NCI-H128 (cell line): ENCODE measurements around the gene C1QTNF12.
"Not testable (repeated sequence)": the region's sequence is repeated elsewhere in the genome, so short reads cannot be mapped to it uniquely, and the experiment has no call there.

Source experiments
- DNase-seq: peaks from one replicate; lab custom pipeline; 2025; ENCODE audit not compliant: unreplicated experiment; lab: John Stamatoyannopoulos, UW

The C1QTNF12 gene

DNA sequence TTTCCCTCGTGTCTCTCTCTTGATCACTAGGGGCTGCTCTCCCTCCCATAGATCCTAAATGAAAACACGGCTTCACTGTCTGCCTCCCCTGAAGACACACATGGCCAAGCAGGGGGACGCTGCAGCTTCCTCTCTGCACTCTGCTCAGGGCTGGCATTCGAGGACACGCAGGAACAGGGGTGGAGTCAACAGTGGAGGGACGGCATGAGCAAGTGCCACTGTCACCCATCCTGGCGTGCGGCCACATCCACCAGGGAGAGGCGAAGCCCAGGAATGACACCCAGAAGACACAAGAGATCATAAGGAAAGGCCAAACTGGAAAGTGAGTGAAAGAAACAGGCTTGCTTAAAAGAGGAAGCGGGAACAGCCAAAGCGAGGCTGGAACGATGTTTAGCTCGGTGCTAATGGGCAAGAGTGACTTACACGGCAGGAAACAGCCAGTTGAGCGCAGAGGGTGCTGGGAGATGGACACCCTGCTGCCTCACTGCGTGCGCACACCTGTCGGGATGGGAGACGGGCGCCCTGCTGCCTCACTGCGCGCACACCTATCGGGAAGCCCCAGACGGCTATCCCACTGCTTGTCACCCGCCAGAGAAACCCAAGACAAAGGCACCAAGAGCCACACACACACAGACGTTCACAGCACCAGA is 13.6 kb upstream of the C1QTNF12 start:
- DNase-seq, result no peak

DNA sequence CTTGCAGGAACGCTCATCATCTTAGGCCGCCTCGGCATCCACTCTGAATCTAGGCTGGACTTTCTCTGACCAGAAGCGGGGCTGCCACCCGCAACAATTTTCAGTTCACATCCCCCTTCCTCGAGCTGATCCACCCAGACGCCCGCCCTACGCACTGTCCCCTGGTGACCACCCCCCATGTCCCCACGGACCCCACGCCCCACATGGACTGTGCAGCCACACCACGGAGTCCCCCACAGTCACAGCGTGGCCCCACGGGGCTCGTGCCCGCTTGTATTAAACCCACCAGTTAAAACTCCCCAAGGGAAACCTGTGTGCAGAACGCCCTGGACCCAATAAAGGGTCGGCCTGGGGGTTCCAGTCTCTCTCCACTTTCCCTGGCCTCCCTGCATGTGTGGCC is 13.0 kb upstream of the C1QTNF12 start:
- DNase-seq, result no peak

DNA sequence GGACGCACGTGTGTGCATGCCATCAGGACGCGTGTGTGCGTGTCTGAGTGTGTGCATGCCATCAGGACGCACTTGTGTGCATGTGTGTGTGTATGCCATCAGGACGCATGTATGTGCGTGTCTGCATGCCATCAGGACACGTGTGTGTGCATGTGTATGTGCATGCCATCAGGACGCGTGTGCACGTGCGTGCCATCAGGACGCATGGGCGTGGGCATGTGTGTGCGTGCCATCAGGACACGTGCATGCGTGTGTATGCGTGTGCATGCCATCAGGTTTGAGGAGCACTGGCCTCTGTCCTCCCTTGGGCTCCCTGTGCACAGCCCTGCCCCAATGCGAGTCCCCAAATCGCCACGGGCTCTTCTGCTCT is 12.6 kb upstream of the C1QTNF12 start:
- no peak for DNase-seq

DNA sequence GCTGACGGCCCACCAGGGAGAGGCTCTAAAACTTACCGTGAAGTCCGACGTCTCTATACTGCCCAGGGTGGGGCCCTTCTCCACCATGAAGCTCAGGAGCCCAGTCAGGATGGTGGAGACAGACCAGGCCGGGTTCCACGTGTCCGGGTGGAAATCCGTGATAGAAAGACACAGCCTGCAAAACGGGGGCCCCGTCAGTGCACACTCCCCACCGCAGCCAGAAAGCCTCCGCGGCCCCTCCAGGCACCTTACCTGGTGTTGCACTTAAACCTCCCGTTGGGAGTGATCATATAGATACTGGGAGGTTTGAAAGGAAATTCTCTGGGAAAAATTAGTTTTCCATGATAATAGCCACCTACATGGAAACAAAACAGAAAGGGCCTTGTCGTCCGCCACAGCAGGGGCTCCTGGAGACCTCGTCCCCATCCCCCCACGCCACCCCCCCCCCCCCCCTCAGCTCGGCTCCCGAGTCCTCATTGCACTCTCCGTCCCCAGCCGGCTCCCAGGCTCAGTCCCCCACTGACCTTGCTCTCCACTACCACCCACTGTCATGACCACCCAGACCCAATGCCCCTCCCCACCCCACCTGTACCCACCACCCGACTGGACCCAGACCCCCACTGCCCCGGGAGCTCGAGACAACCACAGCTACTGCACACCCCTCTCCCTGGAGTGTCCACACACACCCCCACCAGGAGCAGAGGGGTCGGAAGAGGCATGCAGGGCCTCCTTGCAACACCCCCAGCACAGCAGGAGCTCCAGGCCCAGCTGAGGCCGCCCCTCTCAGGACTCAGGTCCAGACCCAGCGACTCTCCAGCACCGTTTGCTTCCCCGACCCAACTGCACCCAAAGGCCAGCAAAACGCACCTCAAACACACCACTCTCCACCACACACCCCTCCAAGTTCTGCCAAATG is 10.7 kb upstream of the C1QTNF12 start:
- DNase-seq, result no peak

DNA sequence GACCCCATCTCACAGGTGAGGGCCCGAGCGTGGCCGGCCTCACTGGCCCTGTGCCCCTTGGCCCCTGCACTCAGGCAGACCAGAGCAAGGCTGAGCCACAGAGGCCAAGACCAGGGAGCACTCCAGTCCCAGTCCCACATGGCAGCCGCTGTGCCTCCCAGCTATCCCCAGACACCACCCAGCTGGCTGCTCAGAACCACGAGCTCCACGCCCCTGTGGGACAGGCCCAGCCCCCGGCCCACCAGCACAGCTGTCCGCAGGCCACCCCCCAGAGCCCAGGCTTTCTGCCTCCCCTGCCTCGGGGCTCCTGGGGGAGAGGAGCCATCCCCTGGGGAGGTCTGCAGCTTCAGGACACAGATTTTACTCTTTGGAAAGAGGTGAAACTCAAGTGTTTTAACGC is 9.1 kb upstream of the C1QTNF12 start:
- DNase-seq, result no peak

DNA sequence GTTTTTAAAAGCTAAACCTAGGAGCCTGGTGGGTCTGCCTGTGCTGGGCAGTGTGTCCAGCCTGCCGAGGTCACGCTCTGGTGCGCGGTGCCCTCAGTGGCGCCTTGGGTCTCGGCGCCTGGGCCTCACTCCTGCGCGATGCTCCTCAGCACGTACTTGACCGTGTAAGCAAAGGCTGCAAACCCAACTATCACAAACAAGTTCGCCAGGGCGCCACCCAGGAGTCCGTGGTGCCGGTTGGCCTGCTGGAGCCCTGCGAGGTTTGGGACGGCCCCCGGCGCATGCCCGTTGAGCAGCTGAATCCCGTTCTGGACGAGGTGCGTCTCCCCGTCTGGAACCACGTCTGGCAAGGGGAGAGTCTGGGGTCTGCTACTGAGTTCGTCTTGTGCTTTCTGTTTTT is 8.6 kb upstream of the C1QTNF12 start:
- DNase-seq, result no peak

DNA sequence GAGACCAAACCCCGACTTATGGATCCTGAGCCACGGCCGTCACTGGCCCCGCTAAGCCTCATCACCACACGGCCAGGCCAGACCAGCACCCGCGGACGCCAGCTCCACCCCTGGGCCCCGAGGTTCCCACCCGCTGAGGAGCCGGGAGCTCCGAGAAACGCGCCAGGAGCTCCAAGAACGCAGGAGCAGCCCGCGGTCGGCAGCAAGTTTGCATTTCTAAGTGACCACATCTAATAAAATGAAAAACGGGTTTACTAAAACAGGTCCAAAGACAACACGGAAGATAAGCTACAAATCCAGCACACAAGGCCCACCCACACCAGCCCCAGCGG is 8.1 kb upstream of the C1QTNF12 start:
- no peak for DNase-seq

DNA sequence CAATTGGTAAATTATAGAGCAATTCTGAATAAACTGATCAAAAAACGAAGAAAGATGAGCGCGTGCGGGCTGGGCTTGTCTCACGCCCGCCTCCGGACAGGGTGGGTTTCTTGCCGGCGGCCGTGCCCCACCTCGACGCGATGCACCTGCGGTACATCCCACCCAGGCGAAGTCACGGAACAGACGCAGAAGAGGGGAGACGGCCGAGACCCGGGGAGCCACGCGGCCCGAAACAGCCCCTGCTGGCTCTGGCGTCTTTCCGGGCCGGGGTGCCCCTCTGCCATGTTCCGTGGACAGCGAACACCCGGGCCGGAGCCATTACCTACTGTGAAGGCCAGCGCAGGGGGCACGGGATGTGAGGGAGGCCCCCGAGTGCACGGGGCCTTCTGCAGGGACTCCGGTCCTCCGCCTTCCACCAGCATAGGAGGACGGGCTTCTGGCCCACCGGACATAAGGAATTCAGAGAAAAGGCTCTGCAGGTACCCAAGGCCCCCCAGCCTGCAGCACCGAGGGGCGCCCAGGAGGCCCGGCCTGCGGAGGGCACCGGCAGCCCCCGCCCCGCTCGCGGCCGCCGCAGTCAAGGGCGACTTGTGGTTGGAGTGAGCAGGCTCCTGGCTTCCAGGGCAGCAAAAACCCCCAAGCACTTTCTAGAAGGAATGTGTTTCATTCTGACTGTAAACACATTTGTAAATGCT is 7.6 kb upstream of the C1QTNF12 start:
- DNase-seq, result no peak

DNA sequence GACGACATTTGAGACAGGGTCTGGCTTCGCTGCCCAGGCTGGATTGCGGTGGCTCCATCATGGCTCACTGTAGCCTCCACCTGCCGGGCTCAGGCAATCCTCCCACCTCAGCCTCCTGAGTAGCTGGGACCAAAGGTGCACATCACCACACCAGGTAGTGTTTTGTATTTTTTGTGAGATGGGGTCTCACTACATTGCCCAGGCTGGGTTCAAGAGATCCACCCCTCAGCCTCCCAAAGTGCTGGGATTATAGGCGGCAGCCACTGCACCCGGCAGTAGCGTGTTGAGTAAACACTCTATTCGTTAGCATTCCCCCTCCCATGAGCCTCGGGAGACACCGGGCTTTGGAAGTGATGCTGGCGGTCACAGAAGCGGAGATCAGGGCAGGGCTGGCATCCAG is 6.8 kb upstream of the C1QTNF12 start:
- DNase-seq, result no peak

DNA sequence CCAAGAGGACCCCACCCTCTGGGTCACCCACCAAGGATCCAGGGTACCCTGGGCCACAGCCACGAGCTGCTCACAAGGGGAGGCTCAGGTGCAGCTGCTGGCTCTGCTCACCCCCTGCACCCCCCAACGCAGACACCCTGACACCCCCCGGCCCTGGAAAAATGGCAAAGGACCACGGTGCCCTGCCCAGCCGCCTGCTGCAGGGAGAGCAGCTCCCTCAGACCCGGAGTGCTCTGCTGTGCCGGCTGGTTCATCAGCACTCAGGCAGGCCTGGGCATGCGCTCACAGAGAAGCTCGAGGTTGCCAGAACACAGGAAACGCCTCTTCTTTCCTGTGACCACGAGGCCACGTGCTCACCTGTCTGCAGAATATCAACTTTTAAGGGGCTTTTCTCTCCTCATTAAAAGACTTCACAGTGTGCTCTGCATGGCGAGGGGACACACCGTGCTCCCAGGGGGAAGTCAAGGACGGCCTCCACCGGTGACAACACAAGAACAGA is 4.3 kb upstream of the C1QTNF12 start:
- DNase-seq, result peak; percentile 40

DNA sequence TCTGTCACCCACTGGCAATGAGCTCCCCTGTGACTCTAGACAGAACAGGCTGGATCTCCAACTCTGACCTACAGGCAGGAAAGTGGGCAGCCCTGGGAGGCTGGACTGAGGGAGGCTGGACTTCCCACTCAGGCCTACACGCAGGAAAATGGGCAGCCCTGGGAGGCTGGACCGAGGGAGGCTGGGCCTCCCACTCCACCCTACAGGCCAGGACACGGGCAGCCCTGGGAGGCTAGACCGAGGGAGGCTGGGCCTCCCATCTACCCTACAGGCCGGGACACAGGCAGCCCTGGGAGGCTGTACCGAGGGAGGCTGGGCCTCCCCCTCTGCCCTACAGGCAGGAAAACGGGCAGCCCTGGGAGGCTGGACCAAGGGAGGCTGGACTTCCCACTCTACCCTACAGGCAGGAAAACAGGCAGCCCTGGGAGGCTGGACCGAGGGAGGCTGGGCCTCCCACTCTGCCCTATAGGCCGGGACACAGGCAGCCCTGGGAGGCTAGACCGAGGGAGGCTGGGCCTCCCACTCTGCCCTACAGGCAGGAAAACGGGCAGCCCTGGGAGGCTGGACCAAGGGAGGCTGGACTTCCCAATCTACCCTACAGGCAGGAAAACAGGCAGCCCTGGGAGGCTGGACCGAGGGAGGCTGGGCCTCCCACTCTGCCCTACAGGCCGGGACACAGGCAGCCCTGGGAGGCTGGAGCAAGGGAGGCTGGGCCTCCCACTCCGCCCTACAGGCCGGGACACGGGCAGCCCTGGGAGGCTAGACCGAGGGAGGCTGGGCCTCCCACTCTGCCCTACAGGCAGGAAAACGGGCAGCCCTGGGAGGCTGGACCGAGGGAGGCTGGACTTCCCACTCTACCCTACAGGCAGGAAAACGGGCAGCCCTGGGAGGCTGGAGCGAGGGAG is 1.7 kb upstream of the C1QTNF12 start:
- not testable (repeated sequence) for DNase-seq

DNA sequence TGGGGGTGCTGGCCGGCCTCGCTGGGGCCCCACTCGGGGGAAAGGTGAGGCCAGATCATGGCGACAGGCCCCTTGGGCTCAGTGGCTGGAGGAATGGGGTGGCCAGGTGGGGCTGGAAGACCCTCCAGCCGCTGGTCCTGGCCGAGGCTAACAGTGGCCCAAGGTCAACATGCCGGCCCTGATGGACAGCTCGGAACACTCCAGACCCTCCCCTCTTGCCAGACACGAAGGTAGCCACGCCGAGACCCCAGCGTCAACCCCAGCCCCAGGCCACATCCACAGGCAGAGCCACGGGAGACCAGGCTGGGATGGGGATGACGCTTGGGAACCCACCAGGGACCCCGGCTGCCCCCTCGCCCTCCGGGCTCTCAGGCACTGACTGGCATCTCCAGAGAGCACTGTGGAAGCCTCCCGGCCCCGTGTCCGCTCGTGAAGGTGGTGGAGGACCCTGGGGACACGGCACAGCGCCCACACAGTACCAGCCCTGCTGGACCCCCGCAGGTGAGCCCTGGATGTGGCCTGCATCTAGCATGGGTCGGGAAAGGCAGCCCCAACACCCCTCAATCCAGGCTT is 905 bp upstream of the C1QTNF12 start:
- no peak for DNase-seq

DNA sequence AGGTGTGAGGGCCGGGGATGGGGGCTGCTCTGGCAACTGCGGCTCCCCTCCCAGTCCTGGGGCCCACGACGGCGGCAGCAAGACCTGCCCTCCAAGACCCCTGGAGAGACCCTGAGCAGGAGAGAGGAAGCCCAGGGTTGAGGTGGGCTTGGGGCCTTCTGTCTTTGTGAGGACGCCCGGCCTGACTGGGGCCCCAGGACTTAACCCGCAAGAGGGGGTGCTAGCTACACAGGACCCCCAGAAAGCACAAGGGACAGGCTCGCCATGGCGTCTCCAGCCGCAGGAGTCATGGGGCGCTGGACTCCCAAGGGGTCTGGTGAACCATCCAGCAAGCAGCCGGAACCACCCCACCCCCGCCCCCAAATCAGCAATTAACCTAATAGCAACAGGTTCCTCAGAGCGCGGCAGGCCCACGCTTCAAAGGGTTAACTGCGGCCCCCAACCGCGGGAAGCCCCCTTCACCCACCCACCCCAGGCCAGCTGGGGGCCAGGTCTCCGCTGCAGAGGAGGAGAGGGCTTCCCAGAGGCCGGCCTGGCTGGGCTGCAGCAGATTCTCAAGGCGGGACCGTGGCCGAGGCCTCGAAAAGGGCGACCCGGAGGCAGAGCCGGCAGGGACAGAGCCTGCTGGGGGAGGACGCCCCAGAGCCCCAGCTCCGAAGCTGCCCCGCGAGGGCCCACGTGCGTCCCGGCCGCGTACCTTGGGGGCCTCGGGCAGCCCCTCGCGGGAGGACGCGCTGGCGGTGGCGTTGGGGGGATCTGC is 525 bp downstream of the C1QTNF12 start:
- DNase-seq, result no peak

DNA sequence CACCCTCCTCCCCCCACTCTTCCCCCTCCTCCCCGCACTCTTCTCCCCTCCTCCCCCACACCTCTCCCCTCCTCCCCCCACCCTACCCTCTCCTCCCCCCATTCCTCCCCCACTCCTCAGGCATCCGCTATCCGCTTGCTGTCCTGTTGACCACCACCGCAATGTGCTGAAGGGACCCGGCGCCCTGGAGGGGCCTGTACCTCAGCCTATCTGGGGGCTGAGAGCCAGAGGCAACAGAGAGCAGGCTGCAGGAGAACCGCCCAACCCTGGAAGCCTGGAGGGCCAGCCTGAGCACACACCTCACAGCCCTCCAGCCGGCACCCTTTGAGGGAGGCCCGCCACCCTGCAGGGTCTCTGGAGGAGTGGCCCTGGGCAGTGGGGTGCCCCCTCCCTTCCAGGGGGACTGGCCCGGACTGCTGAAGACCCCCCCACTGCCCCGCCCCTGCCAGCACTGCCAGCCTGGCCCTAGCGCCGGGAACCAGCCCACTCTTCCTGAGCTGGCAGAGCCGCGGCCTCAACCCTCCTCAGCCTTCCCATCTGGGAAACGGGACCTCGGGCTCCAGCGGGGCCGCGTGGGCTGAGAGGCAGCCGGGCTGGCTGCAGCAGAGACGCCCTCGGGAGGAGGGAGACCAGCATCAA is 1.2 kb downstream of the C1QTNF12 start:
- DNase-seq, result no peak

DNA sequence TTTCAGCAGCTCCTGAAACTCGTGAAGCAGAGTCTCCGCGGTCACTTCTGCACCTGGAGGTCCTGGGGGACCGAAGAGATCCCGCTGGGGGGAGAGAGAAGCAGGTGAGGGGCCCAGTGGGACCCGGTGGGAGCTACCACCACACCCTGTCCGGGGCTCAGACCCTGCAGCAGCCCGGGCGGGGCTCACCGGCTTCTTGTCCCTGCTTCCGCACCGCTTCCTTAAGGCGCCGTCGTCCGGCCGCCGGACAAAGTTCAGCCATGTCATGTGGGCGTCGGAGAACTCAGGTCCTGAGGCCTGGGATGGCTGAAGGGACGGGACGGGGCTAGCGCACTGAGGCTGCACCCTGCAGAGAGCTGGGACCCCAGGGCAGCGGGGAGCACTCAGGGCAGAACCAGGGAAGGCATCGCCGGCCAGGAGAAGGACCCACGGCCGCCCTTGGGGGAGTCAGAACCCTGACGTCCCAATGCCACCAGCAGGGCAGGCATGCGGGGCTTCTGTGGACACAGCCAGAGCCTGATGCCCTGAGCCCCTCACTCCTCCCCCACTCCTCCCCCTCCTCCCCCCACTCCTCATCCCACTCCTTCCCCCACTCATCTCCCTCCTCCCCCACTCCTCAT is 2.2 kb downstream of the C1QTNF12 start:
- no peak for DNase-seq

DNA sequence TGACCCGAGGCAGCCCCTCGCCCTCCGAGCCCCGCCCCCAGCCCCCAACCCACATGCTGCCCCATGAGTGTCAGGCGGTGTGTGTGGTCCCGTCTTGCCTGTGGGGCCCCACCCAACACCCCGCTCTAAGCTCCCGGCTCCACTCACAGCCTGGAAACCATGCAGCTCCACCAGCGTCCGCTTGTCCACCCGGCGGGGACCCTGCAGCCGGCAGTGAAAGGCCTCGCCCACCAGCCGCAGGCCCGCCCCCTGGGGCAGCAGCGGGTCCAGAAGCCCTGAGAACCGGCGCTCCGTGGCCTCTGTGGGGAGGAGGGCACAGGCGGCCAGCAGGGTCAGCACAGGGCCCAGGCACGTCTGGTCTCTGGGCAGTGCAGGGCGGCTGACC is 2.7 kb downstream of the C1QTNF12 start:
- DNase-seq, result no peak

DNA sequence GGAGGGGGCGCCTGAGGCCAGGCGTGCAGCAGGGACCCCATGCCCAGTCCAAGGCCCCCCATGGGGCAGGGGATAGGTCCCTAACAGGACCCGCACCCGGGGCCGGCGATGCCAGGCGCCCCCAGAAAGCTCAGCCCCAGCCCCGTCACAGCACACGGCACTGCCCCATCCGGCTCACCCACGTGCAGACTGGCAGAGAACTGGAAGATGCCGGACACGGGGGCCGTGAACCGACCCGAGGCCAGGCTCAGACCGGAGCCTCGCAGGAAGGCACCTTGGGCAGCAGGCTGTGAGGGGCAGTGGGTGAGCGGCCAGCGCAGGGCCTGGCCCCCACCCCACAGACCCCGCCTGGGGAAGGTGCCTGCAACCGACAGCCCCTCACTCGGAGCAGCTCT is 3.3 kb downstream of the C1QTNF12 start:
- no peak for DNase-seq

DNA sequence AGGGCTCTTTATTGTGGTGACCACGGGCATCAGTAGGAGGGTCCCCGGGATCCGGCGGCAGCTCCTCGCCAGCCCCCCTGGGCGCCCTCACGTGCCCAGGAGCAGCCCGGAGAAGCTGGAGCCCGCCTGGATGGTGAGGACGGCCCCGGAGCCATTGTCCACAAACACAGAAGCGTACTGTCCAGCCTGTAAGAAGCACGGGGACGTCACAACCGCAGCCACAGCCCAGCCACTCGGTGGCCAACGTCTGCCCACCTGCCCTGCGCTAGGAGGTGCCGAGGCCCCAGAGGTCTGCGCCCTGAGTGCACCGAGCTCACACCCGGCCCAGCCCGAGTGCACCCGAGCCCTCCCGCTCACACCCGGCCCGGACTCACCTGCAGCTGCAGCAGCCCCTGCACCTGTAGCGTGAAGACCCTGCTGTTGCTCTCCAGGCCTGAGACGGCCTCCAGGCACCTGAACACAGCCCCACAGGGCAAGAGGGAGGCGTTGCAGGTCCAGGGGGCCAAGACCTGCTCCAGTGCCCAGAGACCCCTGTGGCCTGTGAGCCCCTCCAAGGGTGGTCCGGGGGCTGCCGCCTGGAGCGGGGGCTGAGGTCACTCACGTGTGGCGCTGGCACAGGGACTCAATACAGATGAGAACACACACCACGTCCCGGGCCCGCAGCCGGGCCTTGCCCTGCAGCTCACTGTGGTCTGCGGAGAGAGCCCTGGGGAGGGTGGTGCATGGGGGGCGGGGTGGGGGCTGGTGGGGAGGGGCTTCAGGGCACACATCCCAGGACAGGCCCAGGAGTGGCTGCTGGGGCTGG is 3.9 kb downstream of the C1QTNF12 start:
- DNase-seq, result no peak
